GM13976 (cell line): Measurements from ENCODE around the gene MORN2.
A peak's percentile ranks its signal among the peaks of the same experiment; 100 is the strongest.

Experiments used
- DNase-seq: peaks from one replicate; pipeline ENCODE4 v3.0.0; 2012; ENCODE audit warnings: low spot score
- CTCF ChIP-seq: IDR thresholded peaks from 2 replicates; pipeline ENCODE4 v1.5.1; 2012; ENCODE audit warnings: borderline replicate concordance, mild to moderate bottlenecking; ENCODE audit not compliant: insufficient read depth; ENCODE audit errors: extremely low read depth, missing control alignments, control extremely low read depth
- in situ Hi-C: fragments of 300-500 bp; cut with MboI; formaldehyde crosslinking; loops from one replicate; pipeline ENCODE4 v1.12.0; 2022; ENCODE audit warnings: low sequenced_read_pairs, mixed read lengths, inconsistent platforms; ENCODE audit not compliant: unreplicated experiment

Gene MORN2

GRCh38 chr2:38835990-38836389 lies 39.8 kb upstream of the MORN2 start:
- in situ Hi-C loops: no loop called here
- DNase-seq: peak; percentile 56
- no peak for TF ChIP-seq CTCF

GRCh38 chr2:38836791-38837190 lies 39.0 kb upstream of the MORN2 start:
- in situ Hi-C loops: no loop called here
- no peak for DNase-seq
- no peak for TF ChIP-seq CTCF

- TF ChIP-seq CTCF: no peak
- in situ Hi-C loops: no loop called here
- peak; percentile 59 for DNase-seq
Observed at GRCh38 chr2:38850045-38850444, 25.7 kb upstream of the MORN2 start.

- in situ Hi-C loops: no loop called here
- no peak for DNase-seq
- no peak for TF ChIP-seq CTCF
Observed at GRCh38 chr2:38856165-38856564, 19.6 kb upstream of the MORN2 start.

GRCh38 chr2:38862476-38862875 lies 13.3 kb upstream of the MORN2 start:
- in situ Hi-C loops: no loop called here
- TF ChIP-seq CTCF: no peak
- DNase-seq: no peak

- DNase-seq: peak; percentile 35
- TF ChIP-seq CTCF: no peak
- in situ Hi-C loops: no loop called here
Observed at GRCh38 chr2:38863061-38863695, 12.6 kb upstream of the MORN2 start.
